MM.1S (cell line): ENCODE measurements around the gene PSMC3.

Source experiments
- EZH2 ChIP-seq: fragments of 300-600 bp; sonication (generic); optimal IDR thresholded peaks from 2 replicates; pipeline ENCODE3; 2017; ENCODE audit warnings: low read depth, mild to moderate bottlenecking, antibody characterized with exemption, low read length, mixed read lengths
- EZH2phosphoT487 ChIP-seq: fragments of 300-600 bp; sonication (generic); IDR thresholded peaks from 2 replicates; pipeline ENCODE4 v1.6.1; 2018; ENCODE audit warnings: antibody characterized with exemption, low read length
- TF ChIP-seq, protein P1 (sequence below): fragments of 300-600 bp; sonication (generic); IDR thresholded peaks from 2 replicates; pipeline ENCODE4 v1.5.1; 2016; ENCODE audit warnings: antibody characterized with exemption, low read length, mixed read lengths

DNA sequence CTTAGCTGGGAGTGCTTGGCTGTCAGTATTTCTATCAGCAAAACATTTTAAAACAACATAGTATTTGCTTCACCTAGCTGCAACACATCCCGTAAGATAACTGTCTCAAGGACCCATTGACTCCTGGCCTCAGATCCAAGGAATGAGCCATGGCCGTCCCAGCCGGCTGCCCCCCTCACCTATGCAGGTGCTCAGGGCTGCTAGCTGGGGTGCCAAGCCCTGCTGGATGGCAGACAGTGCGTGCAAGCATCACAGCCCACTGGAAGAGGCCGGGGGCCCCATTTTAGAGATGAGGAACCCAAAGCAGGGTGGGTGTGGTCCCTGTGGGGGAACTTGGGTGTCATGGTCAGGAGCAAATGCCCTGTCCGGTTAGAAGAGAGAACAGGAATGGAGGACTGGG is 8.5 kb downstream of the PSMC3 start:
- TF ChIP-seq, protein P1, sequence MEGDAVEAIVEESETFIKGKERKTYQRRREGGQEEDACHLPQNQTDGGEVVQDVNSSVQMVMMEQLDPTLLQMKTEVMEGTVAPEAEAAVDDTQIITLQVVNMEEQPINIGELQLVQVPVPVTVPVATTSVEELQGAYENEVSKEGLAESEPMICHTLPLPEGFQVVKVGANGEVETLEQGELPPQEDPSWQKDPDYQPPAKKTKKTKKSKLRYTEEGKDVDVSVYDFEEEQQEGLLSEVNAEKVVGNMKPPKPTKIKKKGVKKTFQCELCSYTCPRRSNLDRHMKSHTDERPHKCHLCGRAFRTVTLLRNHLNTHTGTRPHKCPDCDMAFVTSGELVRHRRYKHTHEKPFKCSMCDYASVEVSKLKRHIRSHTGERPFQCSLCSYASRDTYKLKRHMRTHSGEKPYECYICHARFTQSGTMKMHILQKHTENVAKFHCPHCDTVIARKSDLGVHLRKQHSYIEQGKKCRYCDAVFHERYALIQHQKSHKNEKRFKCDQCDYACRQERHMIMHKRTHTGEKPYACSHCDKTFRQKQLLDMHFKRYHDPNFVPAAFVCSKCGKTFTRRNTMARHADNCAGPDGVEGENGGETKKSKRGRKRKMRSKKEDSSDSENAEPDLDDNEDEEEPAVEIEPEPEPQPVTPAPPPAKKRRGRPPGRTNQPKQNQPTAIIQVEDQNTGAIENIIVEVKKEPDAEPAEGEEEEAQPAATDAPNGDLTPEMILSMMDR, result no peak
- TF ChIP-seq EZH2phosphoT487, result no peak
- TF ChIP-seq EZH2, result no peak
